OCI-LY7 (cell line): ENCODE measurements around the gene PGGT1B. TPM values are rescaled to one million over a fixed set of nuclear protein-coding genes. Genes with fewer than 3 reads are reported as not detected.

ENCODE experiments used
- BruUV-seq: library from RNA; stranded (reverse); fragments of 400-500 nt; replicated peaks from 2 replicates; lab custom pipeline; 2021; lab: Mats Ljungman, UMichigan
- CTCF ChIA-PET: fragments of 300-600 bp; sonication (Branson Sonifier 250); formaldehyde crosslinking; loops from one replicate; lab custom pipeline; 2022; ENCODE audit warnings: antibody characterized with exemption; ENCODE audit not compliant: unreplicated experiment; lab: Charles Lee
- POLR2A ChIA-PET: fragments of 300-600 bp; sonication (Branson Sonifier 250); formaldehyde crosslinking; loops from one replicate; lab custom pipeline; 2022; ENCODE audit warnings: antibody characterized with exemption; lab: Charles Lee
- DNase-seq: peaks from one replicate; pipeline ENCODE4 v3.0.0-alpha.2; 2015; ENCODE audit warnings: low spot score
- H2AFZ ChIP-seq: fragments of 200-600 bp; sonication (generic), shearing (Covaris generic); 2 replicates; pipeline ENCODE4 v1.6.1; 2014; ENCODE audit warnings: mild to moderate bottlenecking, antibody characterized with exemption, low read length, moderate library complexity
- H3K27ac ChIP-seq: fragments of 200-600 bp; sonication (generic); 2 replicates; pipeline ENCODE4 v1.5.1; 2014; ENCODE audit warnings: mixed run types, low read depth, mild to moderate bottlenecking, moderate library complexity, low read length, inconsistent platforms; ENCODE audit not compliant: poor library complexity, severe bottlenecking
- H3K36me3 ChIP-seq: fragments of 200-600 bp; sonication (generic); 2 replicates; pipeline ENCODE4 v1.6.1; 2014; ENCODE audit warnings: mild to moderate bottlenecking, antibody characterized with exemption, low read length, moderate library complexity, mixed read lengths; ENCODE audit not compliant: insufficient read depth
- H3K4me1 ChIP-seq: fragments of 200-600 bp; sonication (generic); 2 replicates; pipeline ENCODE4 v1.5.1; 2014; ENCODE audit warnings: mild to moderate bottlenecking, low read length; ENCODE audit not compliant: insufficient read depth, poor library complexity, severe bottlenecking
- H3K4me2 ChIP-seq: fragments of 200-600 bp; sonication (generic); 2 replicates; pipeline ENCODE4 v1.6.1; 2014; ENCODE audit warnings: mild to moderate bottlenecking, low read length
- H3K4me3 ChIP-seq: fragments of 200-600 bp; sonication (generic); 2 replicates; pipeline ENCODE4 v1.5.1; 2014; ENCODE audit warnings: mild to moderate bottlenecking, low read depth, low read length; ENCODE audit not compliant: poor library complexity, severe bottlenecking
- H3K79me2 ChIP-seq: fragments of 200-600 bp; sonication (generic); 2 replicates; pipeline ENCODE4 v1.6.1; 2016; ENCODE audit warnings: low read depth, mild to moderate bottlenecking, low read length, moderate library complexity, mixed read lengths; ENCODE audit not compliant: insufficient read depth
- H3K9me2 ChIP-seq: fragments of 200-600 bp; sonication (generic); 2 replicates; pipeline ENCODE4 v1.6.1; 2016; ENCODE audit warnings: mild to moderate bottlenecking, low read length, mixed read lengths; ENCODE audit not compliant: insufficient read depth
- H3K9me3 ChIP-seq: fragments of 200-600 bp; sonication (generic); 2 replicates; pipeline ENCODE4 v1.6.1; 2014; ENCODE audit warnings: mild to moderate bottlenecking, mixed run types, low read length, mixed read lengths
- H4K20me1 ChIP-seq: fragments of 200-600 bp; sonication (generic); 2 replicates; pipeline ENCODE4 v1.6.1; 2014; ENCODE audit warnings: mild to moderate bottlenecking, antibody characterized with exemption, low read length, moderate library complexity, mixed read lengths; ENCODE audit not compliant: insufficient read depth
- EZH2phosphoT487 ChIP-seq: fragments of 200-600 bp; sonication (generic); IDR thresholded peaks from 2 replicates; pipeline ENCODE4 v1.6.1; 2018; ENCODE audit warnings: low read depth, borderline replicate concordance, mild to moderate bottlenecking, mixed run types, antibody characterized with exemption, low read length, moderate library complexity, mixed read lengths
- intact Hi-C: fragments of 100-400 bp; cut with micrococcal nuclease; formaldehyde crosslinking; loops from one replicate; pipeline ENCODE4 v1.10.0; 2022; ENCODE audit not compliant: unreplicated experiment
- total RNA-seq, 2 experiments: library from RNA; depleted of rRNA in 1 of 2; stranded (reverse); fragments of >200 nt in 1 of 2; shearing (Covaris generic) in 1 of 2; gene quantifications; 2 replicates each; pipeline ENCODE4 v1.2.3, GENCODE V29; 2014 to 2022
- TF ChIP-seq, protein P1 (sequence below): fragments of 200-600 bp; sonication (generic); conservative IDR thresholded peaks from 2 replicates; pipeline ENCODE4 v1.5.1; 2014; ENCODE audit warnings: mild to moderate bottlenecking, antibody characterized with exemption, low read length, moderate library complexity, mixed read lengths

The PGGT1B gene
- total RNA-seq, 2 experiments from 2014 or later = 19.7 to 54.7 TPM

DNA sequence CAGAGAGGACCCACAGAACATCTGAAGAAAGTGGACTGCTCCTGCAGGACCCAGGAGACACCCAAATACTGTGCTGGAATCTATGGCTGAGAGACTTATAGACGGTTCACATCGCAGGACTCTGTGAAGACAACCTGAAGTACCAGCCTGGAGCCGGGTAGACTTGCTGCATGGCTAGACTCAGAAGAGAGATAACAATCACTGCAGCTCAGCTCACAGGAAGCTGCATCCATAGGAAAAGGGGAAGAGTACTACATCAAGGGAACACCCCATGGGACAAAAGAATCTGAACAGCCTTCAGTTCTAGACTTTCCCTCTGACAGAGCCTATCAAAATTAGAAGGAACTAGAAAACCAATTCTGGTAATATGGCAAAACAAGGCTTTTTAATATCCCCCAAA is 66.5 kb downstream of the PGGT1B start:
- no TSS peak for BruUV-seq
- no peaks in the 10 kb centered on the region for H3K9me2 ChIP-seq
- H3K9me3 ChIP-seq = no peaks in the 10 kb centered on the region
- H2AFZ ChIP-seq = no peak overlapping the region
- H3K27ac ChIP-seq = no peak overlapping the region
- intact Hi-C loops = no loop called here
- H4K20me1 ChIP-seq = no peaks in the 10 kb centered on the region
- CTCF ChIA-PET = no interaction called here
- TF ChIP-seq EZH2phosphoT487 = no peak
- TF ChIP-seq, protein P1, sequence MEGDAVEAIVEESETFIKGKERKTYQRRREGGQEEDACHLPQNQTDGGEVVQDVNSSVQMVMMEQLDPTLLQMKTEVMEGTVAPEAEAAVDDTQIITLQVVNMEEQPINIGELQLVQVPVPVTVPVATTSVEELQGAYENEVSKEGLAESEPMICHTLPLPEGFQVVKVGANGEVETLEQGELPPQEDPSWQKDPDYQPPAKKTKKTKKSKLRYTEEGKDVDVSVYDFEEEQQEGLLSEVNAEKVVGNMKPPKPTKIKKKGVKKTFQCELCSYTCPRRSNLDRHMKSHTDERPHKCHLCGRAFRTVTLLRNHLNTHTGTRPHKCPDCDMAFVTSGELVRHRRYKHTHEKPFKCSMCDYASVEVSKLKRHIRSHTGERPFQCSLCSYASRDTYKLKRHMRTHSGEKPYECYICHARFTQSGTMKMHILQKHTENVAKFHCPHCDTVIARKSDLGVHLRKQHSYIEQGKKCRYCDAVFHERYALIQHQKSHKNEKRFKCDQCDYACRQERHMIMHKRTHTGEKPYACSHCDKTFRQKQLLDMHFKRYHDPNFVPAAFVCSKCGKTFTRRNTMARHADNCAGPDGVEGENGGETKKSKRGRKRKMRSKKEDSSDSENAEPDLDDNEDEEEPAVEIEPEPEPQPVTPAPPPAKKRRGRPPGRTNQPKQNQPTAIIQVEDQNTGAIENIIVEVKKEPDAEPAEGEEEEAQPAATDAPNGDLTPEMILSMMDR = no peak
- POLR2A ChIA-PET = no interaction called here
- DNase-seq = no peak
- no peaks in the 10 kb centered on the region for H3K4me1 ChIP-seq
- no peaks in the 10 kb centered on the region for H3K36me3 ChIP-seq
- no peak overlapping the region for H3K4me3 ChIP-seq
- no peaks in the 10 kb centered on the region for H3K79me2 ChIP-seq
- H3K4me2 ChIP-seq = no peak overlapping the region

DNA sequence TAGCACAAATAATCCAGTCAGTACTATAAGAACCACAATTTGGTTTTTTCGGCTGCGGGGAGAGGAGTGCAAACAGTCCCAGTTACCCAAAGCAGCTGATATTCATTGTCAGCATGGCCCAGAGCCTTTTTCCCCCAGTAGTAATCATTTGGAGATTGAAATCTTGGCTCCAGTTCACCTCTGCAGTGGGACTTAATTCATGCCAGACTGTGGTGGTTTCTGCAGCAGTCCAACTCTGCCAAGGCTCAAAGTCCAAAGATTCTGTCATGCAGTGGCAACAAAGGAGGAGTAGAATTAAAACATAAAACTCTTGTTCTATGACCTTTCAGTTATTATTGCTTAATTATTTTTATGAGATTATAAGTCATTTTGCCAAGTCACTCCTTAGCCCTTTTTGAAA is 68.0 kb downstream of the PGGT1B start:
- Histone ChIP-seq H3K9me2 (no peaks in the 10 kb centered on the region), H4K20me1 (no peaks in the 10 kb centered on the region), H3K9me3 (no peaks in the 10 kb centered on the region), H3K4me1 (no peaks in the 10 kb centered on the region), H2AFZ (no peak overlapping the region), H3K79me2 (no peaks in the 10 kb centered on the region), H3K4me2 (no peak overlapping the region), H3K4me3 (no peak overlapping the region), H3K36me3 (no peaks in the 10 kb centered on the region), H3K27ac (no peak overlapping the region)
- no peak for TF ChIP-seq EZH2phosphoT487
- TF ChIP-seq, protein P1 = no peak
- DNase-seq = no peak
- intact Hi-C loops = no loop called here
- no TSS peak for BruUV-seq
- ChIA-PET CTCF (no interaction called here), POLR2A (interaction anchor here (1.0 kb wide), 1 partner anchor 84 kb away, joined by 3 read pairs; no protein-coding TSS in a partner anchor)

DNA sequence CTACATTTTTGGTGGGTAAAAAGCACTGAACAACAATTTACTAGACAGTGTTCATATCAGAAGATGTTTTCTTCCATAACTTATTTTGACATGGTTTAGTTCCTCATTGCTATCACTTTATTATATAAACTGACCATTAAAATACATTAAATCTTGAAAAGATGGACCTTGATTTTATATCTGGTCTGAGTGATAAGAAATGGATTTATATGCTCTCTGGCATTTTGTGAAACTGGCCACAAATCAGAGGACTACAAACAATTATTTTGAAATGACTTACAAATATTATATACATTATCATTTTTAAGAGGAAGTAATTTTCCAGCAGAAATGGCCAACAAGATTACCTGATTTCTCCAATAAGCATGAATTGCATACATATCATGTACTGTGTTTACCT is 69.4 kb downstream of the PGGT1B start:
- DNase-seq = no peak
- H3K79me2 ChIP-seq = no peaks in the 10 kb centered on the region
- H3K4me1 ChIP-seq = no peaks in the 10 kb centered on the region
- H3K27ac ChIP-seq = no peak overlapping the region
- intact Hi-C loops = no loop called here
- H3K9me2 ChIP-seq = no peaks in the 10 kb centered on the region
- no peak for TF ChIP-seq EZH2phosphoT487
- TF ChIP-seq, protein P1 = no peak
- H4K20me1 ChIP-seq = no peaks in the 10 kb centered on the region
- no peak overlapping the region for H2AFZ ChIP-seq
- BruUV-seq = no TSS peak
- H3K9me3 ChIP-seq = no peaks in the 10 kb centered on the region
- no peaks in the 10 kb centered on the region for H3K36me3 ChIP-seq
- ChIA-PET POLR2A (interaction anchor here (0.5 kb wide), 1 partner anchor 335 kb away, joined by 5 read pairs; no protein-coding TSS in a partner anchor), CTCF (no interaction called here)
- H3K4me3 ChIP-seq = no peak overlapping the region
- no peak overlapping the region for H3K4me2 ChIP-seq
